ENCODE results near the gene ATP6V0B. TPM values are rescaled to one million over a fixed set of nuclear protein-coding genes. Genes with fewer than 3 reads are reported as not detected.

Gene ATP6V0B
- total and polyA plus RNA-seq, 2 of the 8 experiments (the other 6 are each of a cell fraction or from before 2014, with no cell fraction given): 105 to 308 TPM

GRCh38 chr1:43951021-43951985 is 23.5 kb upstream of the ATP6V0B start (continued):
- TF ChIP-seq CTCF (IDR thresholded peaks at IDR 0.05; ENCODE audit: control extremely low read depth in 1 of 3, insufficient read depth in 1 of 3, low read depth in 1 of 3, low read length in 3 of 3) (no peak), CHD2 (IDR thresholded peaks at IDR 0.05; ENCODE audit: low read length) (no peak), TCF12 (IDR thresholded peaks at IDR 0.05; ENCODE audit: low read depth, low read length) (no peak), EP300 (IDR thresholded peaks at IDR 0.05; ENCODE audit: borderline replicate concordance in 1 of 2, low read depth in 2 of 2, low read length in 2 of 2) (no peak), SAP30 (IDR thresholded peaks at IDR 0.05; ENCODE audit: insufficient read depth, insufficient replicate concordance, low read length) (no peak), CBX8 (IDR thresholded peaks at IDR 0.05; ENCODE audit: borderline replicate concordance, low read depth, low read length) (no peak), HDAC2 (IDR thresholded peaks at IDR 0.05; ENCODE audit: borderline replicate concordance in 1 of 2, low read depth in 2 of 2, low read length in 2 of 2) (no peak)
